T-helper 1 cell treated with Interleukin-12 subunit alpha and Interleukin-12 subunit beta and Interleukin-4 antibody, amounts not matched to agents 30 μg/mL and 1 μg/mL, for 36 hours (primary cell): ENCODE results near the gene AUTS2.

Experiments used
- H3K27ac Mint-ChIP-seq: one replicate; pipeline ENCODE4 v1.8.0; 2021; ENCODE audit warnings: mild to moderate bottlenecking, mixed read lengths
- H3K27me3 Mint-ChIP-seq: one replicate; pipeline ENCODE4 v1.8.0; 2021; ENCODE audit warnings: low read depth, mixed read lengths
- H3K36me3 Mint-ChIP-seq: one replicate; pipeline ENCODE4 v1.8.0; 2021; ENCODE audit warnings: low read depth, mixed read lengths
- H3K4me1 Mint-ChIP-seq: one replicate; pipeline ENCODE4 v1.8.0; 2021; ENCODE audit warnings: low read depth, mixed read lengths
- H3K4me3 Mint-ChIP-seq: one replicate; pipeline ENCODE4 v1.8.0; 2021; ENCODE audit warnings: mild to moderate bottlenecking, moderate library complexity, mixed read lengths
- H3K9me3 Mint-ChIP-seq: one replicate; pipeline ENCODE4 v1.8.0; 2021; ENCODE audit warnings: mixed read lengths

Gene AUTS2

DNA sequence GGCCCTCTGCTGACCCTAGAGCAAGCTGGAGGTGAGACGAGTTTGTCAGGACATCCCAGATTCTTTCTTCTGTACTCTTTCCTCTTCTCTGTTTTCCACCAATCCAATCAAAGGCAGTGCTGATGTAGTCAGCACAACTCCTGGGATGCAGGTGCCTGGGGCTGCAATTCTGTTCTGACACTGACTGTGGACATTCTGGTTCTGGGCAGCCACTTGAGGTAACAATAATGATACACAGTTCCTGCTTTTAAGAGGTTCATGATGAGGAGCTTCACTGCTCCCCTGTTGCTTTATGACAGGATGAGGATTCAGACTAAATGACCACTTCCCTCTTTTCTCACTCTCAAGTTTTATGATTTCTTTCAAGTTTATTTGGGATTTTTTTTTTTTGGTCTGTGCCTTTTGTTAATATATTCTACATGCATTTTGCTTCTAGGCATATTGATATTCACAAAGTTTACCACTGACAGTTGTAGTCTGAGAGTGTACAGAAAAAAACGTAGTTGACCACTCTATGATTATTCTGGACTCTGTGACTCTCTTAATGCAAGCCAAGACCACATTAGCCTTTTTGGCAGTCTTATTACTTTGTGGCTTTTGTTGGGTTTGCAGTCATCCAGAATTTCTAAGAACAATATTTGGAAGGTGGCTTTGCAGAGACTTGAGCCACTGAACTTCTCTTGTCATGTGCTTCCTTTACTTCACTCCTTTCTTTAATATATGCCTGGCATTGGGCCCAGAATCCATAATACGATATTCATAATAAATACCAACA lies 247.6 kb downstream of the AUTS2 start:
- Mint-ChIP-seq H3K9me3 (no peaks in the 10 kb centered on the region), H3K27me3 (no peaks in the 10 kb centered on the region), H3K27ac (no peak overlapping the region), H3K36me3 (no peaks in the 10 kb centered on the region), H3K4me3 (no peak overlapping the region), H3K4me1 (no peaks in the 10 kb centered on the region)

- no peaks in the 10 kb centered on the region for H3K9me3 Mint-ChIP-seq
- H3K27ac Mint-ChIP-seq = no peak overlapping the region
- no peaks in the 10 kb centered on the region for H3K36me3 Mint-ChIP-seq
- no peaks in the 10 kb centered on the region for H3K4me1 Mint-ChIP-seq
- no peaks in the 10 kb centered on the region for H3K27me3 Mint-ChIP-seq
- no peak overlapping the region for H3K4me3 Mint-ChIP-seq
These were observed 249.8 kb downstream of the AUTS2 start for GRCh38 chr7:69847921-69848612.

- H3K36me3 Mint-ChIP-seq = no peaks in the 10 kb centered on the region
- H3K4me3 Mint-ChIP-seq = no peak overlapping the region
- H3K27ac Mint-ChIP-seq = no peak overlapping the region
- H3K4me1 Mint-ChIP-seq = no peaks in the 10 kb centered on the region
- H3K9me3 Mint-ChIP-seq = no peaks in the 10 kb centered on the region
- H3K27me3 Mint-ChIP-seq = no peaks in the 10 kb centered on the region
These were observed 251.0 kb downstream of the AUTS2 start for GRCh38 chr7:69849268-69849667.

- no peak overlapping the region for H3K27ac Mint-ChIP-seq
- H3K4me3 Mint-ChIP-seq = no peak overlapping the region
- H3K9me3 Mint-ChIP-seq = no peaks in the 10 kb centered on the region
- H3K4me1 Mint-ChIP-seq = no peaks in the 10 kb centered on the region
- H3K36me3 Mint-ChIP-seq = no peaks in the 10 kb centered on the region
- no peaks in the 10 kb centered on the region for H3K27me3 Mint-ChIP-seq
These were observed 258.7 kb downstream of the AUTS2 start for GRCh38 chr7:69857014-69857413.

DNA sequence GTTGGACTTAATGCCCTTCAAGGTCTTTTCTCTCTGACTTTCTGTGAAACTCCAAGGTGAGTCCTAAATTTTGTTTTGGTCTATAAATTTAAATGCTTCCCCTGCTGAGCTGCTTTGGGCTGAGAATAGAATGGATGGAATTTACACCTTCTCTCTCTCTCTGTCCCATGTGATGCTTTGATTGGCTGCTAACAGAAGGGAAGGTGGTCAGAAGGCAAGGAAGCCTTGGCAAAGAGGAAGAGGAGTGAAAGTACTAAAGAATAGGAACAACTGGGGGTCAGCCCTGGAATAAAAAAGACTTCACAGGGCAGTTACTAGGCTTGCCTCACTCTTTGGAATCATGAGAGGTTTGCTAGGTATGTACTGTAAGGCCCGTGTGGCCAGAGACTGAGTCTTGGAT lies 260.2 kb downstream of the AUTS2 start:
- Mint-ChIP-seq H3K27me3 (no peaks in the 10 kb centered on the region), H3K9me3 (no peaks in the 10 kb centered on the region), H3K4me3 (no peak overlapping the region), H3K27ac (no peak overlapping the region), H3K4me1 (no peaks in the 10 kb centered on the region), H3K36me3 (no peaks in the 10 kb centered on the region)

DNA sequence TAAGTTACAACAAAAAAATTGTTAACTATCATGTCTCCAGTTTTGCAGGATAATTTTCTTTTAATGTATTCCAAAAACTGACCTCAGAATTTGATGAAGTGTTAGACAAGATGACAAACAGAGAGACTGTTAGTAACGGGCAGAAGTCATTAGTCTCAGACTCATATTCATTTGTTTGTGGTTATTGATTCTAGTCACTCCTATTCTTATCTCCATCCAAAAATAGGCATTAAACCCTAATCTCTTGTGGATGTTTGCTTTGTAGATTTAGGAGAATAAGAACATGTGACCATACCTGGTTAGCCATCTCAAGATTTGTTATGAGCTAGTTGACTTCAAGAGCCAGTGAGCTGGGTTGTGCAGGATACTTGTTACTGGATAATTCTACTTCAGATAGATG lies 261.1 kb downstream of the AUTS2 start:
- no peaks in the 10 kb centered on the region for H3K4me1 Mint-ChIP-seq
- no peak overlapping the region for H3K27ac Mint-ChIP-seq
- no peaks in the 10 kb centered on the region for H3K36me3 Mint-ChIP-seq
- H3K9me3 Mint-ChIP-seq = no peaks in the 10 kb centered on the region
- H3K4me3 Mint-ChIP-seq = no peak overlapping the region
- H3K27me3 Mint-ChIP-seq = no peaks in the 10 kb centered on the region

DNA sequence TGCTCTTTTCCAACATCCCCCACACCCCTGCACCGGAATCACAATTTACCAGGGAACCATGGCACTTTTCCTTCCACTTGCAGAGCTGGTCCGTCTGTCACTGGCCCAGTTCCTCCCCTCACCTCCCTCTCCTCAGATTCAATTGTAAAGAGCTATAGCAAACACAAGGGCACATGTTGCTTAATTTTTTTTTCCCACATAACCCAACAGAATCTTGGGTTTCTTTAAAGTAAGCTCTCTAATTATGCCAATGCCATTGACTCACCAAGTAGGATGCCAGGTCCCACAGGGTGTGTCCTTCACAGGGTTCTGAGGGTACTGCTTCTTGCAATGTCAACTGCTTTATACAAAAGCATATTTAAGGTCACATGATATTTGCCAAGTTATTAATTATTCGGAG lies 262.2 kb downstream of the AUTS2 start:
- Mint-ChIP-seq H3K4me3 (no peak overlapping the region), H3K36me3 (no peaks in the 10 kb centered on the region), H3K27me3 (no peaks in the 10 kb centered on the region), H3K27ac (no peak overlapping the region), H3K9me3 (no peaks in the 10 kb centered on the region), H3K4me1 (no peaks in the 10 kb centered on the region)

GRCh38 chr7:69860941-69861622 lies 262.8 kb downstream of the AUTS2 start:
- Mint-ChIP-seq H3K9me3 (no peaks in the 10 kb centered on the region), H3K27me3 (no peaks in the 10 kb centered on the region), H3K4me1 (no peaks in the 10 kb centered on the region), H3K4me3 (no peak overlapping the region), H3K36me3 (no peaks in the 10 kb centered on the region), H3K27ac (no peak overlapping the region)

- Mint-ChIP-seq H3K9me3 (no peaks in the 10 kb centered on the region), H3K4me3 (no peak overlapping the region), H3K4me1 (no peaks in the 10 kb centered on the region), H3K36me3 (no peaks in the 10 kb centered on the region), H3K27ac (no peak overlapping the region), H3K27me3 (no peaks in the 10 kb centered on the region)
These were observed 264.3 kb downstream of the AUTS2 start for GRCh38 chr7:69862413-69863064.

DNA sequence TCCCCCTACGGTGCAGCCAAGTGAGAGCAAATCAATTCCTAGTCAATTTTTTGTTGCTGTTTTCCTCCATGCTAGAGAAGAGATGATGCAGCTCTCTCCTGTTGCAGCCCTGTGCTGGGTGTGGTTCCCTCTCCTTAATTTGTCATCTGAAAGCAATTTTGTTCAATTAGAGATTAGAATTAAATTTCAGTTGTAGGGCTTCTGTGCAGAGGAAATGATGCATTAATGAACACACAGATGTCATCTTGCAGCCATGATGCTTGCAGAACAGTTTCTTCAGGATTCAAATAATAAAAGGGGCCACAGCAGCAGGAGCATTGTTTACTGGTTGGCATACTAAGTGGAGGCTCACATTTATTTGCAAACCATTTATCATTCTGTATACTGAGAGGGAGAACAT lies 266.0 kb downstream of the AUTS2 start:
- H3K27me3 Mint-ChIP-seq = no peaks in the 10 kb centered on the region
- no peak overlapping the region for H3K27ac Mint-ChIP-seq
- H3K4me1 Mint-ChIP-seq = no peaks in the 10 kb centered on the region
- H3K36me3 Mint-ChIP-seq = no peaks in the 10 kb centered on the region
- no peaks in the 10 kb centered on the region for H3K9me3 Mint-ChIP-seq
- H3K4me3 Mint-ChIP-seq = no peak overlapping the region

DNA sequence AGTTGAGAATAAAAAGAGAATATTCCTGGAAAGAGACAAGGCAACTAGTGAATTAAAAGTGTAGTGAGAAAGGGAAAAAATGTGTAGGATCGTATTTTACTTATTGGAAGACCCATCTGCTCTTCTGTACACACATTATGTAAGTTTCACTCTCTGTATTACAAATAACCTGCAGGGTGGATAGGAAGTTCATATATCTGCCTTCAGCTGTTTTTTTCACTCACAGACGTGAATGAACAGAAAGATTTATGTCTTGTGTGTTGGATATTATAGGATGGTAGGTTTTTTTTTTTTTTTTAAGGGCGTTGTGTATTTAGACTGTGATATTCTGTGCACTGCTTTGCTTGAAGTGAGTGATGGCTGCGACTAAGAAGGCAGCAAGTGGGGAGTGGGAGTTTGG lies 266.5 kb downstream of the AUTS2 start:
- Mint-ChIP-seq H3K27ac (no peak overlapping the region), H3K36me3 (no peaks in the 10 kb centered on the region), H3K27me3 (no peaks in the 10 kb centered on the region), H3K4me1 (no peaks in the 10 kb centered on the region), H3K9me3 (no peaks in the 10 kb centered on the region), H3K4me3 (no peak overlapping the region)

DNA sequence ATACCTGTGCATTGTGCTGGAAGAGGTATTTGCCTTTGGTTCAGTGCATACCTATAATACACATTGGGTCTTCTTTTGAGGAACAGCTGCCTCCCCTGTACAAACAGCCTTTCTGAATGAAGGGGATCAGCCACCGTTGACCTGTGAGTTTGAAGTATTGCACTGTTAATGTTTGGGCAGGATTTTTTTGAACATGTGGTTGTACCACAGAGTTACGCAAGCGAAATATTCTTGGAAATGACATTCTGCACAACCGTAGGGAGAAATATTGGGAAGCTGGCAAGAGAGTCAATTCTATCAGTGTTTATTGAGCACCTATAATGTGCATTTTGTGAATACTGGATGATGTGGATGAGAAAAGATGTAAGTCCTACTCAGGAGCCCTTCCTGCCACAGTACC lies 270.6 kb downstream of the AUTS2 start:
- Mint-ChIP-seq H3K4me3 (no peak overlapping the region), H3K36me3 (no peaks in the 10 kb centered on the region), H3K4me1 (no peaks in the 10 kb centered on the region), H3K27ac (no peak overlapping the region), H3K9me3 (no peaks in the 10 kb centered on the region), H3K27me3 (no peaks in the 10 kb centered on the region)

DNA sequence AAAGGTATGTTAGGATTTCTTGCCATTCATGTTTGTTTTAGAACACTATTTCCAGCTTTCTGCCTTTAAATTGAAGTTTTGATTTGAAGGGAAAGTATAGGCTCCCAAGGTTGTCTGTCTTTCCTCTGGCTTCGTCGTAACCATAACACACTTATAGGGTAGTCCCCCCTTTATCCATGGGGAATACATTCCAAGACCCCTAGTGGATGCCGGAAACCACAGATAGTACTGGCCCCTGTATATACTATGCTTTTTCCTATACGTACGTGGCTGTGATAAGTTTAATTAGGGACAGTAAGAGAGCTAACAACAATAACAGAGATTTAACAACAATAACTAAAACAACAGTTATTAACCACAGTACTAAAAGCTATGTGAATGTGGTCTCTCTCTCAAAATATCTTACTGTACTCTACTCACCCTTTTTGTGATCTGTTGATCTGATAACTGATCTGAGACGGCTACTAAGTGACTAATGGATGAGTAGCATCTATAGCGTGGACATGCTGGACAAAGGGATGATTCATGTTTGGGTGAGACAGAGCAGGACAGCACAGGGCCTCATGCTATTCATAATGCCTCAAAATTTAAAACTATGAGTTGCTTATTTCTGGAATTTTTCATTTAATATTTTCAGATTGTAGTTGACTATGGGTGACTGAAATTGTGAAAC lies 273.1 kb downstream of the AUTS2 start:
- Mint-ChIP-seq H3K27me3 (no peaks in the 10 kb centered on the region), H3K27ac (no peak overlapping the region), H3K4me1 (no peaks in the 10 kb centered on the region), H3K4me3 (no peak overlapping the region), H3K36me3 (no peaks in the 10 kb centered on the region), H3K9me3 (no peaks in the 10 kb centered on the region)

DNA sequence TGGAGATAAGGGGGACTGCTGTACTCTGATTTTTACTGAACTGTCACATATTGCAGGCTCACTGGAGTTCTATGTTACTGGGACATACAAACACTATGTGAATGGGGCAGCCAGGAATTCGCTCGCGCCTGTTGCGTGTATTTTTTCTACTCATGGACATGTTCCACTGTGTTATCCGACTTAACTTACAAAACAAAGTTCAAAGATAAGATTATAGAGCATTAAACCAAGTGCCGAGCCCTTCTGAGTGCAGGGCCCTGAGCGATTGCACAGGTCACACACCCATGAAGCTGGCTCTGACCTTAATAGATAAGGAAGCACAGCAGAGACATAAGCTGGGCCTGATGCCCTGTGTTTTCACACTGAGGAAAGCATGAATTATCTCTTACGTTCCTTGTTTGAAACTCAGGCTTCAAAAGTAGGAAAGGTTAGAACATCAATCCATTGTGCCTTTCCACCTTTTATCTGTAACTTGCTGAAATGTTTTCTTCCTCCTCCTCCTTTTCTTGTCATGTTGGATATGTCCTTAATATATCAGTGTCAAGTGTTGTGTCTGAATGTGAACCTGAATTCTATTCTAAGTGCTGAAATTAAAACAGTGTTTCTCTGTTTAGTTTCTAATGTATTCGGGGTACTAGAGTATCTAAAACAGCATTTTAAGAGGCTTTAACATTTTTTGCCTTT lies 273.8 kb downstream of the AUTS2 start:
- no peaks in the 10 kb centered on the region for H3K27me3 Mint-ChIP-seq
- no peak overlapping the region for H3K27ac Mint-ChIP-seq
- H3K9me3 Mint-ChIP-seq = no peaks in the 10 kb centered on the region
- H3K4me1 Mint-ChIP-seq = no peaks in the 10 kb centered on the region
- no peak overlapping the region for H3K4me3 Mint-ChIP-seq
- H3K36me3 Mint-ChIP-seq = no peaks in the 10 kb centered on the region
